ENCODE results near the gene AFDN.

Gene AFDN

DNA sequence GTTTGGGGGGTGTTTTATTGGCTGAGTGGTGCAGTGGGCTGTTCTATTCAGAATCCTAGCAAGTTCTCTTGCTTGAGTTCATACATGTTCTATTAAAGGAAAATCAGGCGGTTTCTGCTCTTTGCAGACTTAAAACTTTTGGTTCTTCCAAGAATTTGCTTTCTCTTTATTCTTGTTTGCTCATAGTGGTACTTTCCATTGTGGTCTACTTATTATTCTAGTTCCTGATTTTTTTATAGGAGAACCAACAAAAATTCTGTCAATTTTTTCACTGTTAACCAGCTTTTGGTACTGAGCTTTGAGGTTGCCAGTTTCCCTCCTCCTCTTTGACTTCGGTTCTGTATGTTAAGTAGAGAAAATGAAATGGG is 6.7 kb downstream of the AFDN start:
- DNase-seq: no peak
- Mint-ChIP-seq H3K9me3 (no peaks in the 10 kb centered on the region), H3K4me1 (ENCODE audit: low read depth in 2 of 2) (peaks cover 0 to 4% of the 10 kb centered on the region in 2 donors), H3K4me3 (no peak overlapping the region), H3K27me3 (peaks cover 21 to 25% of the 10 kb centered on the region in 2 donors), H3K27ac (no peak overlapping the region), H3K36me3 (ENCODE audit: insufficient read depth) (peaks cover 4% of the 10 kb centered on the region)
- no peak for ATAC-seq (replicated peaks)

DNA sequence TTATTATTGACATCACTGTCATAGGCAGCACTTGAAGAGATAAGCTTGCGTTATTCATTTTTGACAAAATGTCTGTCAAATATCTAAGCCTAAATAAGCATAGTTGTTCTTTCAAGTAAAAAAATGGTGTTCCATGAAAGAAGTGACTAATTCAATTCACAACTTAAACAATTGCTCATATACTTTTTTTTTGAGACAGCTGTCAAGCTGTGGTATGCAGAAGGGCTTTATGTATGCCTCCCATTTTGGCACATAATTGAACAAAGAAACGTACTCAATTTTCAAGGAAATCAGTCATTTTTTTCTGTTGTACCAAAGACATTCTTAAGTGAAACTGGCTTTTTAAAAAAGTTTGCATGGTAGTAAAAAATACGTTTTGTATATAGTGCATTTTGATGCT is 8.5 kb downstream of the AFDN start:
- no peak overlapping the region for H3K4me3 Mint-ChIP-seq
- no peak overlapping the region for H3K27ac Mint-ChIP-seq
- peaks cover 0 to 4% of the 10 kb centered on the region in 2 donors for H3K4me1 Mint-ChIP-seq (ENCODE audit: low read depth in 2 of 2)
- H3K9me3 Mint-ChIP-seq: no peaks in the 10 kb centered on the region
- peaks cover 10 to 15% of the 10 kb centered on the region in 2 donors for H3K27me3 Mint-ChIP-seq
- ATAC-seq (replicated peaks) (no peak), DNase-seq (no peak)
- H3K36me3 Mint-ChIP-seq (ENCODE audit: insufficient read depth): peaks cover 4% of the 10 kb centered on the region

GRCh38 chr6:167836721-167837120 is 10.0 kb downstream of the AFDN start:
- H3K9me3 Mint-ChIP-seq: no peaks in the 10 kb centered on the region
- H3K4me1 Mint-ChIP-seq (ENCODE audit: low read depth in 2 of 2): peaks cover 0 to 4% of the 10 kb centered on the region in 2 donors
- H3K27me3 Mint-ChIP-seq: peaks cover 6 to 14% of the 10 kb centered on the region in 2 donors
- no peaks in the 10 kb centered on the region for H3K36me3 Mint-ChIP-seq (ENCODE audit: insufficient read depth)
- no peak for DNase-seq
- H3K27ac Mint-ChIP-seq: no peak overlapping the region
- H3K4me3 Mint-ChIP-seq: no peak overlapping the region
- no peak for ATAC-seq (replicated peaks)

DNA sequence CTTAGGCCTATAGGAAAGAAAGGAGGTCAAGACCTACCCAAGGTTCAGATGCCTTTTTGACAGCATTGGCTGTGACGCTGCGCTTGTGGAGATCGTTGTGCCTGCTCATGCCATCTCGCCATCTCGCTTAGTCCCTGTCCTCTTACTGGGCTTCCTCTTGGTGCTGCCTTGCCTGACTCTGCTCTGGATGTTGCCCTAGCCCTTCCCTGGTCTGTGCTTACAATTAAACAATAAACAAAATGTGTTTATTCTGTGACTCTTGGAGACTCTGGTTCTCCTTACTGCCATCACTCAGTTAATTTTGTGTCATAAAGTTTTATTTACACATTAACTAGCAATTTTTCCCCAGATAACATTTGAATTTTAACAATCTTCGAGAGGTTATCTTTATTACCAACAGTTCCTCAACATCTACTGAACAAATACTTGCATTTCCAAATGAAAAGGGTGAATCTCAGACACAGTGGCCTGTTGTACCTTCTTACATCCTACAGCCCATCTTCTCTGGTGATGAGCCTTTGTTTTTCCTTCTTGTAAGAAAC is 11.6 kb downstream of the AFDN start:
- H3K9me3 Mint-ChIP-seq: no peaks in the 10 kb centered on the region
- no peak for ATAC-seq (replicated peaks)
- peaks cover 0 to 6% of the 10 kb centered on the region in 2 donors for H3K27me3 Mint-ChIP-seq
- H3K27ac Mint-ChIP-seq: no peak overlapping the region
- H3K4me3 Mint-ChIP-seq: no peak overlapping the region
- DNase-seq: no peak
- H3K36me3 Mint-ChIP-seq (ENCODE audit: insufficient read depth): no peaks in the 10 kb centered on the region
- H3K4me1 Mint-ChIP-seq (ENCODE audit: low read depth in 2 of 2): peaks cover 0 to 1% of the 10 kb centered on the region in 2 donors

DNA sequence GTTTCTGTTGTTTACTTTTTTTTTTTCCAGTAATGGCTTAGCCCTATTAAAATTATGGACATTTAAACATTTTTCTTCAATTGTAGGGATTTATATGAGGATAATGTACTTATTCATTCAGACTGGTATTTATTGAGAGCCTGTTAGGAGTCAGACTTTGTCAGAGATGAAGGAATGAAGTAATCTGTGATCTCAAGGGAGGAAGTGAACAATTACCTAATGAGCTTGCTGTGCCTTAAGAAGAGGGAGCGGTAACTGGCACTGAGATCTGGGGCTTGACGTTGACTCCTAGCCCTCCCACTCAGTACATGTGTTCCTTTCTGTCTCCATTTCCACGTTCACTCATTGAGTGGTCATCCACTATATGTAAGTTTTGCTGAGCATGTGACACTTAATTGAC is 12.6 kb downstream of the AFDN start:
- Mint-ChIP-seq H3K27ac (no peak overlapping the region), H3K4me1 (ENCODE audit: low read depth in 2 of 2) (peaks cover 0 to 1% of the 10 kb centered on the region in 2 donors), H3K27me3 (peaks cover 0 to 2% of the 10 kb centered on the region in 2 donors), H3K4me3 (no peak overlapping the region), H3K9me3 (no peaks in the 10 kb centered on the region), H3K36me3 (ENCODE audit: insufficient read depth) (no peaks in the 10 kb centered on the region)
- DNase-seq (no peak), ATAC-seq (replicated peaks) (no peak)

- Mint-ChIP-seq H3K27me3 (no peaks in the 10 kb centered on the region), H3K4me3 (no peak overlapping the region), H3K36me3 (ENCODE audit: insufficient read depth) (no peaks in the 10 kb centered on the region), H3K4me1 (ENCODE audit: low read depth in 2 of 2) (peaks cover 0 to 1% of the 10 kb centered on the region in 2 donors), H3K9me3 (no peaks in the 10 kb centered on the region), H3K27ac (no peak overlapping the region)
- DNase-seq: no peak
- no peak for ATAC-seq (replicated peaks)
These were observed 13.0 kb downstream of the AFDN start for GRCh38 chr6:167839755-167840154.

DNA sequence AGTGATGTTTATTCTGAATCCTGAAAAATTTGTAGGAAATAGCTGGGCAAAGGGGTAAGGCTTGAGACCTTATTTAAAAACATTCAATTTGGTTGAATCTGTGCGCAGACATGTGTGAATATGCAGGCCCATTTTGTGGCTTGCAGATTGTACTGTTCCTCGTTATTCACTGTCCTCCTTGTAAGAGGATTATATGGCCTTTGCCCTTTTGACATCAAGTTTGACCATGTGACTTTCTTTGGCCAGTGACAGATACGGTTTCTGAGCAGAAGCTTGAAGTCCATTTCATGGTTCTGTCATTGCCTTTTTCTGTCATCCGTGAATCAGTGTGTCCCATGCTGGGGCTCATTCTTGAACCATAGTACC is 13.4 kb downstream of the AFDN start:
- H3K9me3 Mint-ChIP-seq: no peaks in the 10 kb centered on the region
- no peaks in the 10 kb centered on the region for H3K27me3 Mint-ChIP-seq
- DNase-seq: no peak
- H3K4me1 Mint-ChIP-seq (ENCODE audit: low read depth in 2 of 2): peaks cover 0 to 1% of the 10 kb centered on the region in 2 donors
- no peak overlapping the region for H3K27ac Mint-ChIP-seq
- no peaks in the 10 kb centered on the region for H3K36me3 Mint-ChIP-seq (ENCODE audit: insufficient read depth)
- ATAC-seq (replicated peaks): no peak
- H3K4me3 Mint-ChIP-seq: no peak overlapping the region

GRCh38 chr6:167840526-167841179 is 13.9 kb downstream of the AFDN start:
- Mint-ChIP-seq H3K27me3 (no peaks in the 10 kb centered on the region), H3K4me3 (no peak overlapping the region), H3K27ac (no peak overlapping the region), H3K4me1 (ENCODE audit: low read depth in 2 of 2) (peaks cover 0 to 1% of the 10 kb centered on the region in 2 donors), H3K36me3 (ENCODE audit: insufficient read depth) (no peaks in the 10 kb centered on the region), H3K9me3 (no peaks in the 10 kb centered on the region)
- no peak for DNase-seq
- no peak for ATAC-seq (replicated peaks)

DNA sequence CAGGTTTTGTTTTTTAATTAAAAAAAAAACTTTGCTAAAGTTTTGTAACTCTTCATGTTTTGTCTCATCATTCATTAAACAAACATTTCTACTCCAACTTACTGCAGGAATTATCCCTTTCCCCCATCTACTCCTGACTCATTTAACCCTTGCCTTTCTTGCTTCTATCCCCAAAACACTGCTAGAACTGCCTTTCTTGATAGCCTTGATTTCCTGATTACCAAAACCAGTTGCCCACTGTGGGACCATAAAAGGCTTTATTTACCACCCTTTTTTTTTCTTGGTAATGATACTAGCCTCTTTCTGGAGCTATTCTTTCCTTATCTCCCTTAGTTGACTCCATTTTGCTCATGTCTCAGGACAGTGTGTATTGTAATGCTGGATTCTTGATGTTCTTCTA is 15.3 kb downstream of the AFDN start:
- ATAC-seq (replicated peaks) (no peak), DNase-seq (no peak)
- H3K27ac Mint-ChIP-seq: no peak overlapping the region
- peaks cover 0 to 1% of the 10 kb centered on the region in 2 donors for H3K4me1 Mint-ChIP-seq (ENCODE audit: low read depth in 2 of 2)
- no peaks in the 10 kb centered on the region for H3K27me3 Mint-ChIP-seq
- no peaks in the 10 kb centered on the region for H3K36me3 Mint-ChIP-seq (ENCODE audit: insufficient read depth)
- no peak overlapping the region for H3K4me3 Mint-ChIP-seq
- no peaks in the 10 kb centered on the region for H3K9me3 Mint-ChIP-seq

DNA sequence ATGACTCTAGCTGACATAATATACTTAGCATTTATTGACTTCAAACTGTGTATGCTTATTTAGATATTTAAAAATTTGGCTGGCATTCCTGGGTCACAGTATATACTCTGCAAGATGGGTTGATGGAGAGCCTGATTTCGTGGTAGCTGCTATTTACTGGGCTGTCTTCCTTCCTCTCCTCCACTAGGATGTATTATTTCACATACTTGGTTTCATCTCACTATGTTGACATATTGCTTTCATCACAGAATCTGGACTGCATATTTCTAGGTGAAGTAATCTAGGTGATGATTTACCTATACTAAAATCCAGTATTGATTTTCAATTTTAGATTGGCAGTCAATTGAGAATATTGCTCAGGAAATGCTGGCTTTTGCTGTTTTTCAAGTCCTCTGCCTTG is 15.7 kb downstream of the AFDN start:
- ATAC-seq (replicated peaks) (no peak), DNase-seq (no peak)
- no peaks in the 10 kb centered on the region for H3K9me3 Mint-ChIP-seq
- H3K27ac Mint-ChIP-seq: no peak overlapping the region
- H3K27me3 Mint-ChIP-seq: no peaks in the 10 kb centered on the region
- peaks cover 0 to 1% of the 10 kb centered on the region in 2 donors for H3K4me1 Mint-ChIP-seq (ENCODE audit: low read depth in 2 of 2)
- no peaks in the 10 kb centered on the region for H3K36me3 Mint-ChIP-seq (ENCODE audit: insufficient read depth)
- H3K4me3 Mint-ChIP-seq: no peak overlapping the region

DNA sequence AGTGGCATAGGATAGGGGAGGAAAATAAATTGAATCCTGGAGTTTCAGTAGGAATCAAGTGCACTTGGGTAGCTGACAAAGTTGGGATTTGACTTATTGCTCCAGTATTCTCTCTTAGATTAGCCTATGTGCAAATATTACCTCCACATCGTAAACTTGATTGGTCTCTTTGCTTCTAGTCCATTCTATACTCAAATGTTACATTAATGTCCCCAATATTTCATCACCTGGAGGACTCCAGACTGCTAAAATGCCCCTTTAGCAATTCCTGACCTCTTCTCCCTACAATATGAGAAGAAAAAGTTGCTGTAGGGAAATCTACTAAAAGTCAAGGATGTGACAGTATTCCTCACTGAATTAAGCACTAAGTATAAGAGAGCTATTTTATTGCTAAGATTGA is 16.3 kb downstream of the AFDN start:
- no peak for ATAC-seq (replicated peaks)
- DNase-seq: no peak
- Mint-ChIP-seq H3K4me1 (ENCODE audit: low read depth in 2 of 2) (peaks cover 0 to 1% of the 10 kb centered on the region in 2 donors), H3K27ac (no peak overlapping the region), H3K4me3 (no peak overlapping the region), H3K36me3 (ENCODE audit: insufficient read depth) (no peaks in the 10 kb centered on the region), H3K27me3 (no peaks in the 10 kb centered on the region), H3K9me3 (no peaks in the 10 kb centered on the region)

DNA sequence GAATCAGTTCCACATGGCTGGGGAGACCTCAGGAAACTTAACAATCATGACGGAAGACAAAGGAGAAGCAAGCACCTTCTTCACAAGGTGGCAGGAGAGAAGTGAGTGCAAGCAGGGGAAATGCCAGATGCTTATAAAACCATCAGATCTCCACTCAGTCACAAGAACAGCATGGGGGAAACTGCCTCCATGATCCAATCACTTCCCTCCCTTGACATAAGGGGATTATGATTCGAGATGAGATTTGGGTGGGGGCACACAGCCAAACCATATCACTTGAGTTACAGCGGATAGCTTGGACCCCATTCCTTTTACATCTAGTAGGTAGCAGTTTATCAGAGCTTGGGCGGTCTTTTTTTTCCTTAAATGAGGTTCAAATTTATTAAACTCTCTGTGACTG is 19.1 kb downstream of the AFDN start:
- ATAC-seq (replicated peaks): no peak
- Mint-ChIP-seq H3K4me3 (no peak overlapping the region), H3K27ac (no peak overlapping the region), H3K4me1 (ENCODE audit: low read depth in 2 of 2) (peaks cover 1 to 3% of the 10 kb centered on the region in 2 donors), H3K36me3 (ENCODE audit: insufficient read depth) (no peaks in the 10 kb centered on the region), H3K9me3 (no peaks in the 10 kb centered on the region), H3K27me3 (peaks cover 0 to 6% of the 10 kb centered on the region in 2 donors)
- no peak for DNase-seq

GRCh38 chr6:167846997-167847606 is 20.4 kb downstream of the AFDN start:
- H3K36me3 Mint-ChIP-seq (ENCODE audit: insufficient read depth): no peaks in the 10 kb centered on the region
- H3K4me3 Mint-ChIP-seq: no peak overlapping the region

DNA sequence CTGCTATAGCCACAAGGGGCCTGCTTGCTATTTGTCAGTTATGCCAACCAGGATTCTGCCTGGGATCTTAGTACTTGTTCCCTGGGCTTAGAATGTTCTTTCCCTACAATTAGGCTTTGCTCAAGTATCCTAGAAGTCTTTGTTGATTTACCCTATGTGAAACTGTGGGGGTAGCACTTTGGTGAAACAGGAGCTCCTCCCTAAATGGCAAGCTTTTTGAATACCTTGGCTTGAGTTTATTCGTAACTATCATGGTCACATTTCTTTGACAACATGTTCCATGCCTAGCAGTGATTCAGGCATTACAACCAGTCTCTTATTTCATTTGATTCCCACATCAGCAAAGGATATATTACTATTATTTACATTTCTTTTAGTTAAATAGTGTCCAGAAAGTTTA is 21.2 kb downstream of the AFDN start:
- Mint-ChIP-seq H3K4me1 (ENCODE audit: low read depth in 2 of 2) (peaks cover 5 to 8% of the 10 kb centered on the region in 2 donors), H3K27me3 (peaks cover 0 to 14% of the 10 kb centered on the region in 2 donors), H3K27ac (no peak overlapping the region), H3K9me3 (no peaks in the 10 kb centered on the region), H3K4me3 (no peak overlapping the region), H3K36me3 (ENCODE audit: insufficient read depth) (no peaks in the 10 kb centered on the region)
- ATAC-seq (replicated peaks) (no peak), DNase-seq (no peak)

More at GRCh38 chr6:167846997-167847606, 20.4 kb downstream of the AFDN start:
- Mint-ChIP-seq H3K9me3 (no peaks in the 10 kb centered on the region), H3K27ac (no peak overlapping the region), H3K27me3 (peaks cover 0 to 6% of the 10 kb centered on the region in 2 donors), H3K4me1 (ENCODE audit: low read depth in 2 of 2) (peaks cover 5 to 8% of the 10 kb centered on the region in 2 donors)
- DNase-seq: no peak
- no peak for ATAC-seq (replicated peaks)
